Erythroblast (primary cell): Measurements from ENCODE around the gene FOXC2.

Experiments
- DNase-seq, 2 experiments: peaks; one replicate each; lab custom pipeline; 2025; lab: John Stamatoyannopoulos, UW
- GATA1 ChIP-seq: IDR thresholded peaks from 2 replicates; pipeline ENCODE4 v1.6.1; 2011; ENCODE audit warnings: low read depth, mild to moderate bottlenecking, control low read depth, low read length, moderate library complexity
- POLR2A ChIP-seq: IDR thresholded peaks from 2 replicates; pipeline ENCODE4 v1.6.1; 2011; ENCODE audit warnings: mild to moderate bottlenecking, low read length

Gene FOXC2

GRCh38 chr16:86590501-86591144 lies 24.0 kb downstream of the FOXC2 start:
- DNase-seq: no peak
- TF ChIP-seq POLR2A (no peak), GATA1 (no peak)

GRCh38 chr16:86591270-86591669 lies 24.6 kb downstream of the FOXC2 start:
- TF ChIP-seq GATA1 (no peak), POLR2A (no peak)
- DNase-seq: no peak

GRCh38 chr16:86593913-86594620 lies 27.4 kb downstream of the FOXC2 start:
- TF ChIP-seq GATA1 (no peak), POLR2A (no peak)
- no peak for DNase-seq

DNA sequence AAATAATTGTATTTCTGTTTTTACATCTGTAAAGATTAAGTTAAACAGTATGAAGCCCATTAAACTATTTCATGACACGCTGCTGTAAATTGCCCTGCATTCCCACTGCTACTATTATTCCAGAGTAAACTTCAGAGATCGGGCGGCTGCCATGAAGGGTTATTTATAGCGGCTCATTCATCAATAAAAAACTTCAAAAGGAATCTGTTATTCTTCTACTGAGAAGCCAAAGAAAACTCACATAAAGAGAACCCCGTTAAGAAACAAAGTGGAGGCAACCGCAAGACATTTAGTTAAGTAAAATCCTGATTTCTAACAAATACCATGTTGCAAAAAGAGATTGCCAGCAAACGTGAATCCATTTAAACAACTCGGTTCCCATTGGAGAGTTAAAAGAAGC lies 28.1 kb downstream of the FOXC2 start:
- TF ChIP-seq POLR2A (no peak), GATA1 (no peak)
- DNase-seq: no peak

DNA sequence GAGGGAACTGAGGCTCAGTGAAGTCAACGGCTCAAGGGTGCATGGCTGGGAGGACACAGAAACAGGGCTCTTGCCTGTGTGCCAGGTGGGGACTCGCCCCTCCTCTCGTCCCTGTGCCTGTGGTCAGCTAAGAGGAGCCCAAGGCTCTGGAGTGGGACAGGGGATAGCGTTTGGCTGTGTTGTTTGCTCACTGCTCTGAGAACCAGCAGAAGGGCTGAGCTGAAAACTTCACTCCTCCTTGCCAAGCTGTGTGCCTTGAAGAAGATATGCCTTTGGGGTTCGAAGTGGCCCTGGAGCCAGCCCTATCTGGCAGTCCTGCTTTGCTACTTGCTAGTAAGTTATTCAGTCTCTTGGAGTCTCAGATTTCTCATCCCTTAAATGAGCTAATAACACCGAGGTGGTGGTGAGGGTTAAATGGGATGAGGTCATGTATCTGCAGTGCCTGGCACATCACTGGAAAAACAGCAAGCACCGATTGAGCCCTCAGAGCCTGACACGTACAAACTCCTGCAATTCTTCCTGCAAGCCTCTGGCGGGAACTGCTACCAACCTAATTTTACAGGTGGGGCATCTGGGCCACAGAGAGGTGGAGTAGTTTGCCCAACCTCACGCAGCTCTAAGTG lies 29.5 kb downstream of the FOXC2 start:
- TF ChIP-seq GATA1 (no peak), POLR2A (no peak)
- DNase-seq: no peak

- TF ChIP-seq GATA1: no peak
- TF ChIP-seq POLR2A: no peak
Observed at GRCh38 chr16:86597126-86597879, 30.7 kb downstream of the FOXC2 start.

GRCh38 chr16:86597880-86598606 lies 31.4 kb downstream of the FOXC2 start:
- no peak for DNase-seq

More at GRCh38 chr16:86597126-86597879, 30.7 kb downstream of the FOXC2 start:
- DNase-seq: no peak

GRCh38 chr16:86598607-86599565 lies 32.3 kb downstream of the FOXC2 start:
- TF ChIP-seq GATA1: no peak
- DNase-seq: no peak

More at GRCh38 chr16:86597880-86598606, 31.4 kb downstream of the FOXC2 start:
- TF ChIP-seq GATA1 (no peak), POLR2A (no peak)

DNA sequence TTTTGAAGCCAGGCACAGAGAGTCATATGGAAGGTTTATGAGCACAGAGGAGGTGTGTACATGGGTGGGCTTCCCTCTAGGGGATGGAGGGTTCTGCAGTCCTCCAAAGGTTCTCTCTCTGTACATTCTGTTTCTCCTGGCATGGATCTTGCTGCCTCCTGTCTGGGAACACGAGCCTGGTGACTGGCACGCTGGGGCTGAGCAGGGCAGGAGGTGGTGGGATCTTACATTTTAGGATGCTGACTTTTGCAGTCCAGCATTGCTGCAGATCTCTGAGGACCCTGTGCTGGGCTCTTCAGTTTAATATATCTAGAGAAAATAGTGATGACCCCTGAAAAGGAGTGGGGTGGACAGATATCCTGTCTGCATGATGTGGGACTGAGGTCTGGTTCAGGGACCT lies 34.7 kb downstream of the FOXC2 start:
- DNase-seq: no peak
- no peak for TF ChIP-seq POLR2A
- TF ChIP-seq GATA1: no peak

- TF ChIP-seq POLR2A (no peak), GATA1 (no peak)
- DNase-seq: no peak
Observed at GRCh38 chr16:86602521-86602920, 35.9 kb downstream of the FOXC2 start.

GRCh38 chr16:86604436-86605193 lies 38.0 kb downstream of the FOXC2 start:
- no peak for DNase-seq
- no peak for TF ChIP-seq POLR2A
- no peak for TF ChIP-seq GATA1

DNA sequence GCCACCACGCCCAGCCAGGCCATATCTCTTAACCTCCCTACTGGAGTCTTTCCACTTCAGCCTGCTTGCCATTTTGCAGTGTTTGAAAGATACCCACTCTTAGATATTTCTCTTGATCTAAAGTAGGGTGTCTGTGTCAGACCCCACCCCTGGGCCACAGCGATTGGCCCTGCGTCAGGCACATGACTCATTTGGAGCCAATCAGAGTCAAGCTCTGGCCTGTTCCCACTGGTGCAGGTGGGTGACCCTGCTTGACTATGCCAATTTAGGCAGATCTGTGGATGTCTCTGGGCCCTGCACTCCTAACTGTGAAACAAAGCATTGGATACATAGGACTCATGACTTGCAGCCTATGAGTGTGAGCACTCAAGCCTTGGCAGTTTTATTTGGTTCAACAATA lies 39.3 kb downstream of the FOXC2 start:
- no peak for TF ChIP-seq POLR2A
- TF ChIP-seq GATA1: no peak
- DNase-seq: no peak
